ENCODE measurements around the gene ZKSCAN5.

GRCh38 chr7:99543081-99543671 lies 38.7 kb downstream of the ZKSCAN5 start:
- TF ChIP-seq CTCF (optimal IDR thresholded peaks at IDR 0.05 in 1 of 3, IDR thresholded peaks at IDR 0.05 in 1 of 3, conservative IDR thresholded peaks at IDR 0.05 in 1 of 3; ENCODE audit: extremely low read depth in 1 of 3, insufficient read depth in 2 of 3, low read length in 3 of 3), result no peak
- TF ChIP-seq EZH2 (IDR thresholded peaks at IDR 0.05; ENCODE audit: low read length), result no peak
